ENCODE measurements around the gene NUAK1.

DNA sequence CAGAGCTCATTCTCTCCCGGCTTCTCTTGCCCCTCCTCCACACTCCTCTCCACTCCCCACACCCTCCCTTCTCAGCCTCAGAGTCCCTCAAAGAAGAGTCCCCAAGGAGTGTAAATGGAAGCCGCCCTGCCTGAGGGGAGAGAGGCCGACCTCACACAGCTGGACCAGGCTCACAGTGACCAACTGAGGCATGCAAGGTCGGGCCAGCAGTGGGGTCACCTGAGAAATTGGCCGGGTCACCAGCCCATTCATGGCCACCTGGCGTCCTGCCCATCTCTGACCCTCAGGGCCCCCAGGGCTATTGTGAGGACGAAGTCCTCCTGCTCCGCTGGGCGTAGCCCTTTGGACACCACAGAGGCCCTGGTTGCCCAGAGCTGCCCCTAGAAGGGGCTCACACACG is 49.5 kb upstream of the NUAK1 start:
- TF ChIP-seq, protein P1, sequence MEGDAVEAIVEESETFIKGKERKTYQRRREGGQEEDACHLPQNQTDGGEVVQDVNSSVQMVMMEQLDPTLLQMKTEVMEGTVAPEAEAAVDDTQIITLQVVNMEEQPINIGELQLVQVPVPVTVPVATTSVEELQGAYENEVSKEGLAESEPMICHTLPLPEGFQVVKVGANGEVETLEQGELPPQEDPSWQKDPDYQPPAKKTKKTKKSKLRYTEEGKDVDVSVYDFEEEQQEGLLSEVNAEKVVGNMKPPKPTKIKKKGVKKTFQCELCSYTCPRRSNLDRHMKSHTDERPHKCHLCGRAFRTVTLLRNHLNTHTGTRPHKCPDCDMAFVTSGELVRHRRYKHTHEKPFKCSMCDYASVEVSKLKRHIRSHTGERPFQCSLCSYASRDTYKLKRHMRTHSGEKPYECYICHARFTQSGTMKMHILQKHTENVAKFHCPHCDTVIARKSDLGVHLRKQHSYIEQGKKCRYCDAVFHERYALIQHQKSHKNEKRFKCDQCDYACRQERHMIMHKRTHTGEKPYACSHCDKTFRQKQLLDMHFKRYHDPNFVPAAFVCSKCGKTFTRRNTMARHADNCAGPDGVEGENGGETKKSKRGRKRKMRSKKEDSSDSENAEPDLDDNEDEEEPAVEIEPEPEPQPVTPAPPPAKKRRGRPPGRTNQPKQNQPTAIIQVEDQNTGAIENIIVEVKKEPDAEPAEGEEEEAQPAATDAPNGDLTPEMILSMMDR (IDR thresholded peaks at IDR 0.05) = no peak
- no peak for TF ChIP-seq EP300 (IDR thresholded peaks at IDR 0.05)
